ENCODE data around the gene NHSL1.

Gene NHSL1, protein sequence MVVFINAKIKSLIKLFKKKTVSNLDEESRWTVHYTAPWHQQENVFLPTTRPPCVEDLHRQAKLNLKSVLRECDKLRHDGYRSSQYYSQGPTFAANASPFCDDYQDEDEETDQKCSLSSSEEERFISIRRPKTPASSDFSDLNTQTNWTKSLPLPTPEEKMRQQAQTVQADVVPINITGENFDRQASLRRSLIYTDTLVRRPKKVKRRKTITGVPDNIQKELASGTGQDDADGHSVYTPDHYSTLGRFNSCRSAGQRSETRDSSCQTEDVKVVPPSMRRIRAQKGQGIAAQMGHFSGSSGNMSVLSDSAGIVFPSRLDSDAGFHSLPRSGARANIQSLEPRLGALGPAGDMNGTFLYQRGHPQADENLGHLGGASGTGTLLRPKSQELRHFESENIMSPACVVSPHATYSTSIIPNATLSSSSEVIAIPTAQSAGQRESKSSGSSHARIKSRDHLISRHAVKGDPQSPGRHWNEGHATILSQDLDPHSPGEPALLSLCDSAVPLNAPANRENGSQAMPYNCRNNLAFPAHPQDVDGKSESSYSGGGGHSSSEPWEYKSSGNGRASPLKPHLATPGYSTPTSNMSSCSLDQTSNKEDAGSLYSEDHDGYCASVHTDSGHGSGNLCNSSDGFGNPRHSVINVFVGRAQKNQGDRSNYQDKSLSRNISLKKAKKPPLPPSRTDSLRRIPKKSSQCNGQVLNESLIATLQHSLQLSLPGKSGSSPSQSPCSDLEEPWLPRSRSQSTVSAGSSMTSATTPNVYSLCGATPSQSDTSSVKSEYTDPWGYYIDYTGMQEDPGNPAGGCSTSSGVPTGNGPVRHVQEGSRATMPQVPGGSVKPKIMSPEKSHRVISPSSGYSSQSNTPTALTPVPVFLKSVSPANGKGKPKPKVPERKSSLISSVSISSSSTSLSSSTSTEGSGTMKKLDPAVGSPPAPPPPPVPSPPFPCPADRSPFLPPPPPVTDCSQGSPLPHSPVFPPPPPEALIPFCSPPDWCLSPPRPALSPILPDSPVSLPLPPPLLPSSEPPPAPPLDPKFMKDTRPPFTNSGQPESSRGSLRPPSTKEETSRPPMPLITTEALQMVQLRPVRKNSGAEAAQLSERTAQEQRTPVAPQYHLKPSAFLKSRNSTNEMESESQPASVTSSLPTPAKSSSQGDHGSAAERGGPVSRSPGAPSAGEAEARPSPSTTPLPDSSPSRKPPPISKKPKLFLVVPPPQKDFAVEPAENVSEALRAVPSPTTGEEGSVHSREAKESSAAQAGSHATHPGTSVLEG (N-terminal part only)

DNA sequence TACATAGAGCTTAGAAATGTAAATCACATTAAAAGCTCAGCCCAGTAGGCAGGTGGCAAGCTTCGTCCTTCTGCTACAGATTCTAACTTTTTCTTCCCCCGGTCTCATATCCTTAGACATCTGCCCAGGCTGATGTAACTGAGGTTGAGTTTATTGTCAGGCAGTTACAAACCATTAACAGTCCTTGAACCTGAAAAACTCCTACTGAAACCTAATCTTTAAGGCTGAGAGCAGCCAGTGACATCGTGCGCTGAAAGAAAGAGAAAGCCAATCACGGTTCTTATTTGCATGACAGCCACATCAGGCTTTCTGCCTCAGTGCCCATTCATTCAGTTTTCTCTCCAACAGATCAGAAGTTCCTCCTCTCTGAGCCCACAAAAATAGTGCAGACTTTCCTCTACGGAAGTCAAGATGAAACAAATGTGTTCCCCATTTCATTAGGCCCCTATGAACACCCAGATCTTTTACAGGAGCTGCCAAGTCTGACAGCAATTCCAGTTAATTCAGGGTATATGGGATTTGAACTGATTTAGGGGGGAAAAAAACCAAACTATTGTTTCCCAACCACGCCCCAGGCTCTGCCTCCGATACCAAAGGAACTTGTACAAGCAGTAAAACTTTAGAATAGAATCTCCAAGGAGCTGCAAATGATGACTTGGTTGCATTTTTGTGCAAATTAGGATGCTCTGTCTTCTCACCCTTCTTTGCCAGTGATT lies at the start of gene NHSL1:
Gene NHSL1 (minus strand): TSS at position 192 of the 716 bp plus-strand sequence. CDS start 204 bp downstream, outside the sequence.
- DNase-seq: peak; percentile 68

- DNase-seq: peak; percentile 79
Observed at GRCh38 chr6:138546733-138547185, 47.5 kb upstream of the NHSL1 start.

DNA sequence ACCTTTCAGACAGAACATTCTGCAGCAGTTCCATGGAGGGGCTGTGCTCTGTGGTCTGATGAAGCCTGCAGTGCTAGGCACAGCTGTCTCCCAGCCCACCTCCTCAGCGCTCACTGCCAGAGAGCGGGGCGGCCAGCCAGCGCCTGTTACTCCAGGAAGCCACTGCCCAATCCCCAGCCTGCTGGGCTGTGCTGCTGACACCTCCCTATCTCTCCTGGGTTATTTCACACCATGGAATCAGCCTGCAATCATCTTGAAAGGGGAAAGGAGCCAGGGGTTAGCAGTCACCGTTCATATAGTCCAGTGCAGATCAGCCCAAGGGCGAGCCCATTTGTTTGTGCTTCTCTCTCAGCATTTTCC lies 46.3 kb upstream of the NHSL1 start:
- peak; percentile 92 for DNase-seq

DNA sequence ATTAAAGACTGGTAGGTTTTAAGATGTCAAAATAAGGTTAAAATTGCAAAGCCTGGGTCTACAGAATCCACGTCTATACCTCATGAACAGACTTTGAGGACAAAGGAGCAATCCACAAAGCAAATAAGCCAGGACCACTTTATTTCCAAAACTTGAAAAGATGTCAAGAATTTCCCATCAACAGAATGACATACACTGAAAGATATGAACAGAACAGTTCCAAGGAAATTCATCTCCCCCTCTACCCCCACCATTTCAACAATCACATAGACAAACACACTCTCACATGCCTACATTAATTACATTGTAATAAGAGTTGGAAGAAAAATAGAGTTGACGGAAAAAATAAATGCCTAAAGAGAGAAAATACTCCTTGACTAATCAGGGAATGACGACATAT lies 45.2 kb upstream of the NHSL1 start:
- no peak for DNase-seq

DNA sequence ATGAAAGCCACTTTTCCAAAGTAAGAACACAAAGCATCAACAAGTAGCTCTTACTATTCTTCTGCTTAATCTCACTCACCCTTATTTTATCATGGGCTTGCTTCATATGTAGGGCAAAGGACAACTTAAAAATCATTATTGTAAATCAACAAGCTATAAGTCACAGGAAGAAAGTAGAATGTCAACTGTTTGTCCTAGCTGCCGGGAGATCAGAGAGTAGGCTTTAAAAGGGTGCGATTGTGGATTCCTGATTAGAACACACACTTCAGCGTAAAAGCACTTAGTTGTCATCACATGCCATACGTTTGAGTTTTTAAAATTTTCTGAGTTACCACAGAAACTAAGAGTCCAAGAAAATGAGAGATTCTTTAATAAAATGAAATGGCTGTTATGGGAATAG lies 44.4 kb upstream of the NHSL1 start:
- DNase-seq: no peak

DNA sequence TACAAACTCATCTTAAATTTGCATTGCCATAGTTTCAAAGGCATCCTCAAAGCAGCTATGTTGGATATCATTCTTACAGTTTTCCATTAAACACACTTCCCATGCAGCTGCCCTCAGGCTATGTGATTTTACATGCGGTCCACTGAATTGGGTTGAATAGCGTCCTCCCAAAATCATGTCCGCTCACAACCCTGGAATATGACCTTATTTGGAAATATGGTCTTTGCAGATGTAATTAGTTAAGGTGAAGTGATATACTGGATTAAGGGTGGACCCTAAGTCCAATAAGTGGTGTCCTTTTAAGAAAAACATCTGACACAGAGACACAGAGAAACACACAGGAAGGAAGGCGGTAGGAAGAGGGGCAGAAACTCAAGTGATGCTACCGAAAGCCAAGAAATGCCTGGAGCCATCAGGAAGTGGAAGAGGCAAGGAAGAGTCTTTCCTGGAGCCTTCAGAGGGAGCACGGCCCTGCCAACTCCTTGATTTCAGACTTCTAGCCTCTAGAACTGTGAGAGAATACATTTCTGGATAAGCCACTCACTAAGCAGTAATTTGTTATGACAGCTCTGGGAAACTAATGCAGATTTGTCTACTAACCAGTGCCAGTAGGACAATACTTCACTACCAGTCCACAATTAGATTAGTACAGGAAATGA lies 42.7 kb upstream of the NHSL1 start:
- DNase-seq: no peak

- no peak for DNase-seq
Observed at GRCh38 chr6:138540468-138540867, 41.2 kb upstream of the NHSL1 start.

GRCh38 chr6:138539876-138540275 lies 40.6 kb upstream of the NHSL1 start:
- no peak for DNase-seq

DNA sequence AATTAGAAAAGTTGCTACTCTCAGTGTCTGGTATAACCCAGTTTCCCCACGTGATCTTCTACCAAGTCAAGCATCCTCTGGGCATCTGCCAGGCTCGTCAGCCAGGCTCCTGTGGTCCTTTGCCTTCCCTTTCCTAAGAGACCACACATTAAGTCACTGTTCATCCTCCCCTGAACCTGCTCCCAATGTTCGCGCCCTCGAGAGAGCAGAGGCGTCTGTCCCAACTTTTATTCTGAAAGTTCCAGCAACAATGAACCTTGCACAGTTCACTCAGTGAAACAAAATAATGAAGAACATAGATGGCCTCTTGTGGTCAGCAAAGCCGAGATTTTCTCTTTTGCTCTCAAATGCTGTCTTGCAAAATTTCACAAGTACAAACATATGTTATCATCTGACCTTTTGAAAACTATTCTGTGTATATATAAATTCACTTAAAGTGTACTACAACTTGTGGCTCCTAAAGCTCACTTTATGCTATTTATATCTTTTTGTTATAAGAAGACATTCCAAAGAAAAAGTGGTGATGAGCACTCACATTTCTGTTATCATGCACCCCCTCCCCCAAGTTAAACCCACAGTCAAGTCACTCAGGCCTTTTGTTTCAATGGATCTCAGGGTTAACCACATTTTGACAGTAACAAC lies 39.2 kb upstream of the NHSL1 start:
- DNase-seq: no peak

DNA sequence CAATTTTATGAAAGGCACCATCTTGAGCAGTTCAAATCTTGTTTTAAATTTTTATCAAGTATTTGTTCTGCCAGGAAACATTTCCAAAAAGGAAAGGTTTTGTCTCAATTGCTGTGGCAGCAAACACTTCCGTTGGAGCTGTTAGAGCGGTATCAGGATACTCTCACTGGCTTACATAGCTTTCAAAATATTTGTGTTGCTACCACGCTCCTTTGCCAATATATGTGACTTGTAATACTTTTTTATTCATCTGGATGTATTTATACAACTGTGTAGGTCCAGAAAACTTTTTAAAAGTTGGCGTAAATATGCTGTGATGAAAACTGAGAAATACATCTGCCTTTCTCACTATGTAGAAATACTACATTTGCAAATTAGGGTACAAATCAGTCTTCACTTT lies 37.8 kb upstream of the NHSL1 start:
- no peak for DNase-seq

- no peak for DNase-seq
Observed at GRCh38 chr6:138535728-138536455, 36.6 kb upstream of the NHSL1 start.

GRCh38 chr6:138533667-138534066 lies 34.4 kb upstream of the NHSL1 start:
- no peak for DNase-seq

DNA sequence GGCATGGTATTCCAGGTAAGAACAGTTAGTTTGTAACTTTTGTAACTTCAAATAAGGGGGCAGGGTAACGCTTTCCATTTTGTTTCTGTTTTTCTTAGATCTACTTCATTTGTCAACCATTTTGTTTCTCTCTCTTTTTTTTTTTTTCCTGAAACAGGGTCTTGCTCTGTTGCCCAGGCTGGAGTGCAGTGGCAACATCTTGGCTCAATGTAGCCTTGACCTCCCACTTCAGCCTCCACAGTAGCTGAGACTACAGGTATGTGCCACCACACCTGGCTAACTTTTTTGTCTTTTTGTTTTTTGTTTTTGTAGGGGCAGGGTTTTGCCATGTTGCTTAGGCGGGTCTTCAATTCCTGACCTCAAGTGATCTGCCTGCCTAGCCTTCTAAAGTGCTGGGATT lies 32.1 kb upstream of the NHSL1 start:
- no peak for DNase-seq

- DNase-seq: peak; percentile 60
Observed at GRCh38 chr6:138529478-138529877, 30.2 kb upstream of the NHSL1 start.

DNA sequence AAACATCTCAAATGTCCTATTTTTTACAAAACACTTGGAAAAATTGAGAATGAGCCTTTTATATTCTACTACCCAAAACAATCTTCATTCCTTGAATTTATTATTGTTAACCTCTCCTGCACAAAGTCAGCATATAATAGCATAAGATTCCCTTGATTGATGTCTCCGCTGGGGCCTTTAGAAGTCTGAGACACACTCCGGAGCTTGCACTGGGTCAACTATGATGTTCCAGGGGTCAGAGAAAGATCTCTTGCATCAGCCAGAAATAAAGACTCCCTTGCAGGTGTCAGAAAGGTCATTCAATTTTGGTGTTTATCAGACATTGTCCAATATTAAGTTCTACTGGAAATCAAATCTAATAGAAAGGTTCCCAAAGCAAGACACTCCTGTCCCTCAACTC lies 29.7 kb upstream of the NHSL1 start:
- DNase-seq: no peak

- DNase-seq: no peak
Observed at GRCh38 chr6:138528137-138528536, 28.8 kb upstream of the NHSL1 start.

GRCh38 chr6:138527411-138528088 lies 28.3 kb upstream of the NHSL1 start:
- peak; percentile 68 for DNase-seq

DNA sequence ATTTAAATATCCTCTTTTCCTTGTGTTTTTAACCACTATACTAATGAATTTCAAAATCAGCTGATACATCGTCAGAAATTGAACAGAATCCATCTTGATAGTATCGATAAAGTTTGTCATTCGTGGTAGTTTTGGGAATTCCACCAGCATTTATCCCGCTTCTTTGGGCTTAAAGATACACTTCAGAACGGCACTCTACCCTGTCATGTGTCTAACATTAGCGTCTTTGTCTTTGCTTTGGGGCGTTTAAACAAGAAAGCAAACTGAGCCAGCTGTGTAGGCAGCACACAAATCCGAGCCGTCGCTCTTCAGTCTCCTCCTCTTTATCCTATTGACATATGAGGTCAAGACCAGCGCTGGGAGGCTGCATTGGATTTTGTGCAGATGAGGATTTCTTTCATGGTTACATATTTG lies 27.5 kb upstream of the NHSL1 start:
- DNase-seq: no peak

GRCh38 chr6:138525355-138525754 lies 26.1 kb upstream of the NHSL1 start:
- DNase-seq: no peak

GRCh38 chr6:138524526-138524925 lies 25.2 kb upstream of the NHSL1 start:
- DNase-seq: no peak

Measured in islet precursor cell (in vitro differentiated cells).